T-cell (primary cell): Measurements from ENCODE around the gene CBFA2T2. TPM values are rescaled to one million over a fixed set of nuclear protein-coding genes. Genes with fewer than 3 reads are reported as not detected.
"Not testable (repeated sequence)": the region's sequence is repeated elsewhere in the genome, so short reads cannot be mapped to it uniquely, and the experiment has no call there.

Experiments used
- ATAC-seq, 4 experiments: fragments of 200-7000 bp in 3 of 4; fragments of 150-1000 bp in 1 of 4; cut with Tn5 transposase; replicated peaks in 1 of 4; 1 replicate in 3 of 4; 2 replicates in 1 of 4; pipeline ENCODE4 v1.10.0; 2021; ENCODE audit warnings: moderate library complexity in 3 of 4, mild to moderate bottlenecking in 2 of 4, moderate number of reproducible peaks in 1 of 4
- CTCF ChIA-PET, 2 donors: fragments of 300-600 bp; sonication (Branson Sonifier 250); formaldehyde crosslinking; loops; one replicate each; lab custom pipeline; 2022; ENCODE audit warnings: antibody characterized with exemption in 2 of 2; lab: Charles Lee
- POLR2A ChIA-PET, 2 donors: fragments of 300-600 bp; sonication (Branson Sonifier 250); formaldehyde crosslinking; loops; one replicate each; lab custom pipeline; 2022; ENCODE audit warnings: antibody characterized with exemption in 2 of 2; lab: Charles Lee
- DNase-seq, 35 experiments: peaks; one replicate each; pipeline versions ENCODE4 v3.0.0 to v3.0.0-alpha.2; 2013 to 2023
- H3K27ac ChIP-seq: one replicate; pipeline ENCODE4 v1.5.1; 2013; ENCODE audit warnings: low read length
- H3K27me3 ChIP-seq, 2 experiments: replicated peaks in 1 of 2; 1 replicate in 1 of 2; 2 replicates in 1 of 2; pipeline versions ENCODE4 v1.6.1 to v1.7.0; 2013; ENCODE audit warnings: low read length in 1 of 2, mixed read lengths in 1 of 2; ENCODE audit not compliant: control insufficient read depth in 2 of 2, insufficient read depth in 2 of 2; ENCODE audit errors: extremely low read depth in 1 of 2
- H3K36me3 ChIP-seq, 2 donors: 1 replicate in 1 of 2; 2 replicates in 1 of 2; pipeline versions ENCODE4 v1.6.1 to v1.7.0; 2013; ENCODE audit warnings: low read length in 1 of 2; ENCODE audit not compliant: control insufficient read depth in 2 of 2, insufficient read depth in 1 of 2; ENCODE audit errors: extremely low read depth in 1 of 2
- H3K4me1 ChIP-seq, 2 experiments: 1 replicate in 1 of 2; 2 replicates in 1 of 2; pipeline versions ENCODE4 v1.6.1 to v1.7.0; 2013; ENCODE audit warnings: low read length in 2 of 2, mixed read lengths in 1 of 2; ENCODE audit not compliant: insufficient read depth in 2 of 2, control insufficient read depth in 1 of 2; ENCODE audit errors: extremely low read depth in 1 of 2
- H3K4me3 ChIP-seq, 2 donors: 1 replicate in 1 of 2; 2 replicates in 1 of 2; pipeline versions ENCODE4 v1.5.1 to v1.7.0; 2013; ENCODE audit warnings: mild to moderate bottlenecking in 2 of 2, low read length in 1 of 2, moderate library complexity in 1 of 2; ENCODE audit not compliant: control insufficient read depth in 1 of 2; ENCODE audit errors: extremely low read depth in 1 of 2
- H3K9me3 ChIP-seq: 2 replicates; pipeline ENCODE4 v1.7.0; 2013
- H3K27ac Mint-ChIP-seq, 2 donors: one replicate each; pipeline ENCODE4 v1.8.0; 2020 to 2021; ENCODE audit warnings: mild to moderate bottlenecking in 2 of 2, mixed read lengths in 2 of 2
- H3K27me3 Mint-ChIP-seq, 2 donors: one replicate each; pipeline ENCODE4 v1.8.0; 2021 to 2022; ENCODE audit warnings: mixed read lengths in 2 of 2
- H3K36me3 Mint-ChIP-seq: one replicate; pipeline ENCODE4 v1.8.0; 2021; ENCODE audit warnings: mixed read lengths
- H3K4me1 Mint-ChIP-seq, 3 donors: one replicate each; pipeline ENCODE4 v1.8.0; 2020 to 2022; ENCODE audit warnings: mixed read lengths in 3 of 3, mild to moderate bottlenecking in 1 of 3
- H3K4me3 Mint-ChIP-seq, 3 donors: one replicate each; pipeline ENCODE4 v1.8.0; 2020 to 2022; ENCODE audit warnings: mild to moderate bottlenecking in 3 of 3, mixed read lengths in 3 of 3, moderate library complexity in 3 of 3
- H3K9me3 Mint-ChIP-seq, 3 donors: one replicate each; pipeline ENCODE4 v1.8.0; 2020 to 2022; ENCODE audit warnings: mixed read lengths in 3 of 3
- WGBS: methylation state at CpG from one replicate; pipeline ENCODE4 v1.1.5; 2013; ENCODE audit warnings: missing lambda C conversion rate; ENCODE audit not compliant: insufficient coverage; 5-methylcytosine and 5-hydroxymethylcytosine counted together
- total RNA-seq, 35 experiments: library from RNA in 6 of 35; stranded (reverse) in 6 of 35; fragments of 120-200 nt in 1 of 35; gene quantifications; one replicate each; pipeline versions ENCODE4 v1.2.1 to v1.2.4 and lab custom pipeline; 2013 to 2026

The CBFA2T2 gene
- total RNA-seq, 5 donors from 2014 or later (not counting 1 experiment from before 2014, with no cell fraction given), result 25.2 to 34.2 (median 31.0) TPM

- ChIA-PET CTCF (interaction anchor here in 1 of 2 donors (1.2 kb wide), 1 partner anchor 10 kb away, joined by 3 read pairs; no protein-coding TSS in a partner anchor), POLR2A (interaction anchor here in 1 of 2 donors (0.6 to 0.7 kb wide), 2 partner anchors 29 to 107 kb away, joined by 4 to 5 read pairs; no protein-coding TSS in a partner anchor)
- not testable (repeated sequence) for H3K27ac ChIP-seq
Measured at GRCh38 chr20:33561053-33561452, 71.2 kb downstream of the CBFA2T2 start.

GRCh38 chr20:33561692-33562601 lies 72.1 kb downstream of the CBFA2T2 start:
- no peaks in the 10 kb centered on the region for H3K4me1 ChIP-seq
- peaks cover 0 to 13% of the 10 kb centered on the region in 2 donors for H3K36me3 ChIP-seq
- Mint-ChIP-seq H3K36me3 (peaks cover 19% of the 10 kb centered on the region), H3K9me3 (no peaks in the 10 kb centered on the region), H3K4me3 (no peak overlapping the region), H3K27me3 (no peaks in the 10 kb centered on the region), H3K4me1 (peaks cover 15 to 20% (median 20%) of the 10 kb centered on the region in 3 donors), H3K27ac (no peak overlapping the region)
- DNase-seq (no peak), ATAC-seq (no peak)
- WGBS, result 95% methylated on average over 2 of the region's 5 CpGs
- H3K27ac ChIP-seq, result no peak overlapping the region
- no peaks in the 10 kb centered on the region for H3K9me3 ChIP-seq
- POLR2A ChIA-PET, result interaction anchor here in 1 of 2 donors (0.6 to 0.7 kb wide), 2 partner anchors 106 to 1149 kb away, joined by 3 to 4 read pairs; no protein-coding TSS in a partner anchor
- no peak overlapping the region for H3K4me3 ChIP-seq
- CTCF ChIA-PET, result interaction anchor here (0.6 to 1.2 kb wide), 3 partner anchors 11 to 784 kb away, joined by 3 to 4 read pairs (median 4); no protein-coding TSS in a partner anchor
- H3K27me3 ChIP-seq, result no peaks in the 10 kb centered on the region

More at GRCh38 chr20:33561053-33561452, 71.2 kb downstream of the CBFA2T2 start:
- H3K27me3 ChIP-seq, H3K27me3 Mint-ChIP-seq, H3K4me3 ChIP-seq, DNase-seq, H3K4me1 ChIP-seq, H3K4me3 Mint-ChIP-seq, H3K9me3 Mint-ChIP-seq, H3K9me3 ChIP-seq, ATAC-seq, H3K27ac Mint-ChIP-seq: not testable (repeated sequence)
- H3K36me3 ChIP-seq, result peaks cover 0 to 14% of the 10 kb centered on the region in 2 donors
- WGBS, result 100% methylated on average over 2 of the region's 6 CpGs
- Mint-ChIP-seq H3K36me3 (peaks cover 22% of the 10 kb centered on the region), H3K4me1 (peaks cover 16 to 21% (median 18%) of the 10 kb centered on the region in 3 donors)

- DNase-seq (no peak), ATAC-seq (no peak)
- no peaks in the 10 kb centered on the region for H3K27me3 Mint-ChIP-seq
- H3K27ac Mint-ChIP-seq, result no peak overlapping the region
- H3K4me3 Mint-ChIP-seq, result no peak overlapping the region
- no peaks in the 10 kb centered on the region for H3K36me3 ChIP-seq
- ChIA-PET CTCF (no interaction called here), POLR2A (no interaction called here)
- peaks cover 0 to 2% of the 10 kb centered on the region in 2 experiments for H3K4me1 ChIP-seq
- H3K4me3 ChIP-seq, result no peak overlapping the region
- WGBS, result 100% methylated on average over 1 of the region's 8 CpGs
- no peak overlapping the region for H3K27ac ChIP-seq
- H3K27me3 ChIP-seq, result no peaks in the 10 kb centered on the region
- H3K4me1 Mint-ChIP-seq, result peaks cover 20 to 28% (median 24%) of the 10 kb centered on the region in 3 donors
- H3K9me3 Mint-ChIP-seq, result no peaks in the 10 kb centered on the region
- no peaks in the 10 kb centered on the region for H3K9me3 ChIP-seq
- H3K36me3 Mint-ChIP-seq, result peaks cover 7% of the 10 kb centered on the region
Measured at GRCh38 chr20:33563788-33564187, 73.9 kb downstream of the CBFA2T2 start.

- Mint-ChIP-seq H3K4me1 (peaks cover 41 to 45% (median 41%) of the 10 kb centered on the region in 3 donors), H3K4me3 (no peak overlapping the region), H3K36me3 (peaks cover 10% of the 10 kb centered on the region), H3K27me3 (no peaks in the 10 kb centered on the region), H3K27ac (no peak overlapping the region), H3K9me3 (no peaks in the 10 kb centered on the region)
- Histone ChIP-seq H3K9me3 (no peaks in the 10 kb centered on the region), H3K36me3 (no peaks in the 10 kb centered on the region), H3K27ac (no peak overlapping the region), H3K27me3 (no peaks in the 10 kb centered on the region), H3K4me1 (peaks cover 0 to 2% of the 10 kb centered on the region in 2 experiments), H3K4me3 (no peak overlapping the region)
- no peak for DNase-seq
- no peak for ATAC-seq
- ChIA-PET CTCF (interaction anchor here (0.6 kb wide), 3 partner anchors 9 to 166 kb away, joined by 3 to 5 read pairs (median 3); no protein-coding TSS in a partner anchor), POLR2A (interaction anchor here (0.5 to 0.6 kb wide), 2 partner anchors 15 to 213 kb away, joined by 4 to 18 read pairs; no protein-coding TSS in a partner anchor)
- WGBS, result no CpG with 5 or more reads among the region's 7 CpGs
Measured at GRCh38 chr20:33566781-33567603, 77.1 kb downstream of the CBFA2T2 start.

GRCh38 chr20:33567949-33568348 lies 78.1 kb downstream of the CBFA2T2 start:
- H3K4me3 Mint-ChIP-seq, result no peak overlapping the region
- H3K27me3 Mint-ChIP-seq, result no peaks in the 10 kb centered on the region
- H3K27ac ChIP-seq, result no peak overlapping the region
- peaks cover 36 to 45% (median 42%) of the 10 kb centered on the region in 3 donors for H3K4me1 Mint-ChIP-seq
- no peak overlapping the region for H3K4me3 ChIP-seq
- no peaks in the 10 kb centered on the region for H3K9me3 ChIP-seq
- POLR2A ChIA-PET, result no interaction called here
- no peaks in the 10 kb centered on the region for H3K36me3 ChIP-seq
- ATAC-seq (no peak), DNase-seq (no peak)
- H3K27ac Mint-ChIP-seq, result no peak overlapping the region
- peaks cover 10% of the 10 kb centered on the region for H3K36me3 Mint-ChIP-seq
- peaks cover 0 to 2% of the 10 kb centered on the region in 2 experiments for H3K4me1 ChIP-seq
- CTCF ChIA-PET, result interaction anchor here (0.6 to 1.0 kb wide), 3 partner anchors 10 to 71 kb away, joined by 3 to 5 read pairs (median 3); no protein-coding TSS in a partner anchor
- H3K9me3 Mint-ChIP-seq, result no peaks in the 10 kb centered on the region
- H3K27me3 ChIP-seq, result no peaks in the 10 kb centered on the region
- 85% methylated on average over 2 of the region's 4 CpGs for WGBS
